HepG2 (cell line): ENCODE measurements around the gene ZSCAN26. TPM values are rescaled to one million over a fixed set of nuclear protein-coding genes. Genes with fewer than 3 reads are reported as not detected.

Source experiments
- ATF7 ChIP-seq, 2 experiments: fragments of 450-650 bp in 1 of 2; sonication (generic) in 1 of 2; formaldehyde crosslinking in 1 of 2; IDR thresholded peaks; 2 replicates each; pipeline versions ENCODE4 v1.4.0 to v1.6.1; 2016 to 2020; ENCODE audit warnings: antibody characterized with exemption in 1 of 2, mild to moderate bottlenecking in 1 of 2, missing genetic modification reagents in 1 of 2
- BRD4 ChIP-seq: sonication (generic); formaldehyde crosslinking; IDR thresholded peaks from 2 replicates; pipeline ENCODE4 v1.4.0; 2020; ENCODE audit warnings: missing genetic modification reagents
- JDP2 ChIP-seq: sonication (generic); formaldehyde crosslinking; IDR thresholded peaks from 2 replicates; pipeline ENCODE4 v1.8.1; 2022; ENCODE audit warnings: missing genetic modification reagents, borderline replicate concordance
- NR0B2 ChIP-seq: sonication (generic); formaldehyde crosslinking; IDR thresholded peaks from 2 replicates; pipeline ENCODE4 v1.4.0; 2020; ENCODE audit warnings: mild to moderate bottlenecking, missing genetic modification reagents
- NR2F6 ChIP-seq, 2 experiments: IDR thresholded peaks; 2 replicates each; pipeline ENCODE4 v1.6.1; 2016; ENCODE audit warnings: antibody characterized with exemption in 1 of 2, mild to moderate bottlenecking in 1 of 2
- PHF5A ChIP-seq: IDR thresholded peaks from one replicate; pipeline ENCODE4 v1.6.1; 2018; ENCODE audit warnings: low read depth, missing genetic modification reagents; ENCODE audit not compliant: unreplicated experiment
- RAD51 ChIP-seq: fragments of 450-650 bp; IDR thresholded peaks from 2 replicates; pipeline ENCODE4 v1.6.1; 2016; ENCODE audit warnings: borderline replicate concordance
- RFX3 ChIP-seq: IDR thresholded peaks from 2 replicates; pipeline ENCODE4 v1.6.1; 2016; ENCODE audit warnings: missing biosample characterization, missing genetic modification reagents
- SMAD1 ChIP-seq: sonication (generic); formaldehyde crosslinking; IDR thresholded peaks from 2 replicates; pipeline ENCODE4 v1.4.0; 2020; ENCODE audit warnings: missing genetic modification reagents, low read depth, mild to moderate bottlenecking, borderline replicate concordance
- THAP9 ChIP-seq: sonication (generic); formaldehyde crosslinking; IDR thresholded peaks from 2 replicates; pipeline ENCODE4; 2020; ENCODE audit warnings: missing genetic modification reagents, mild to moderate bottlenecking, borderline replicate concordance
- ZBTB40 ChIP-seq, 2 experiments: fragments of 450-650 bp in 1 of 2; sonication (generic) in 1 of 2; formaldehyde crosslinking in 1 of 2; IDR thresholded peaks; 2 replicates each; pipeline versions ENCODE4 v1.6.1 to v1.8.0; 2016 to 2022; ENCODE audit warnings: antibody characterized with exemption in 1 of 2, mild to moderate bottlenecking in 1 of 2, missing genetic modification reagents in 1 of 2
- ZNF556 ChIP-seq: sonication (generic); formaldehyde crosslinking; IDR thresholded peaks from 2 replicates; pipeline ENCODE4 v1.4.0; 2020; ENCODE audit warnings: mild to moderate bottlenecking, missing genetic modification reagents, borderline replicate concordance
- ZNF770 ChIP-seq: sonication (generic); formaldehyde crosslinking; IDR thresholded peaks from 2 replicates; pipeline ENCODE4 v1.5.0; 2020; ENCODE audit warnings: mild to moderate bottlenecking, missing genetic modification reagents
- polyA plus RNA-seq, 8 experiments: library from polyadenylated mRNA; depleted of rRNA in 3 of 8; stranded (reverse) in 7 of 8; unstranded in 1 of 8; fragments of >200 nt; fragmentation: Illumina TruSeq in 4 of 8; extraction: Trizol in 4 of 8; gene quantifications; 2 replicates each; pipeline versions ENCODE4 v1.2.1 to v1.2.3, GENCODE V29; 2011 to 2016; ENCODE audit warnings: low read depth in 4 of 8, missing spikeins in 1 of 8, mixed read lengths in 1 of 8; ENCODE audit not compliant: insufficient read depth in 1 of 8
- total RNA-seq, 5 experiments: library from RNA; depleted of rRNA; stranded (reverse); fragments of >200 nt; fragmentation: Illumina TruSeq; extraction: Trizol; gene quantifications; 2 replicates each; pipeline ENCODE4 v1.2.3, GENCODE V29; 2016; ENCODE audit warnings: low read depth in 1 of 5

Gene ZSCAN26
- total and polyA plus RNA-seq, 2 of the 13 experiments (the other 11 are each of a cell fraction or from before 2014, with no cell fraction given), result 12.0 to 15.6 TPM

- TF ChIP-seq ZBTB40 (IDR thresholded peaks at IDR 0.05) (no peak), ZBTB40 (CRISPR knock-in tag; IDR thresholded peaks at IDR 0.05) (peak; percentile 39; the same call in 1 of the 2 replicates), ZNF556 (peak; percentile 71; the same call in 1 of the 2 replicates), BRD4 (no peak), ATF7 (IDR thresholded peaks at IDR 0.05) (no peak), ATF7 (CRISPR knock-in tag; IDR thresholded peaks at IDR 0.05) (0 out of 2 replicates have a peak, but pooled peaks have one; percentile 50), RAD51 (no peak), NR2F6 (IDR thresholded peaks at IDR 0.05) (no peak), NR2F6 (CRISPR knock-in tag; IDR thresholded peaks at IDR 0.05) (0 out of 2 replicates have a peak, but pooled peaks have one; percentile 8), NR0B2 (no peak), RFX3 (CRISPR knock-in tag) (no peak), PHF5A (no peak), ZNF770 (CRISPR knock-in tag) (no peak), THAP9 (CRISPR knock-in tag) (peak; percentile 38; the same call in 1 of the 2 replicates), SMAD1 (no peak), JDP2 (CRISPR knock-in tag) (no peak)
These were observed 57.0 kb downstream of the ZSCAN26 start (continued) for GRCh38 chr6:28323813-28324424.
